Right cardiac atrium (tissue), 5 donors: ENCODE measurements around the gene NCBP1. TPM values are rescaled to one million over a fixed set of nuclear protein-coding genes. Genes with fewer than 3 reads are reported as not detected.

Source experiments
- ATAC-seq, 2 donors: fragments of 200-7000 bp; cut with Tn5 transposase; one replicate each; pipeline versions ENCODE4 v1.8.0 to v1.9.1; 2020; ENCODE audit warnings: moderate library complexity in 2 of 2, mild to moderate bottlenecking in 1 of 2
- DNase-seq, 3 donors: peaks; one replicate each; pipeline ENCODE4 v3.0.0-alpha.2; 2020
- H3K27ac ChIP-seq: one replicate; pipeline ENCODE4 v1.5.1; 2013; ENCODE audit warnings: mild to moderate bottlenecking, low read length, control low read depth, moderate library complexity
- H3K27me3 ChIP-seq: one replicate; pipeline ENCODE4 v1.6.1; 2013; ENCODE audit not compliant: control insufficient read depth, insufficient read depth
- H3K4me1 ChIP-seq: one replicate; pipeline ENCODE4 v1.6.1; 2013; ENCODE audit warnings: low read length; ENCODE audit not compliant: control insufficient read depth, insufficient read depth
- H3K4me3 ChIP-seq: one replicate; pipeline ENCODE4 v1.5.1; 2013; ENCODE audit warnings: low read length, control low read depth
- H3K9me3 ChIP-seq: one replicate; pipeline ENCODE4 v1.6.1; 2013; ENCODE audit warnings: low read length; ENCODE audit not compliant: control insufficient read depth
- WGBS: extraction: QIAGEN DNeasy Blood & Tissue Kit; methylation state at CpG from one replicate; pipeline ENCODE4 v1.1.7; 2013; 5-methylcytosine and 5-hydroxymethylcytosine counted together
- intact Hi-C, 4 donors: fragments of 100-400 bp; cut with DNase I; formaldehyde crosslinking; loops; one replicate each; pipeline versions ENCODE4 v1.11.0 to v1.14.0; 2022 to 2023
- polyA plus RNA-seq: library from polyadenylated mRNA; stranded (reverse); fragments of 200-250 nt; gene quantifications from one replicate; pipeline ENCODE4 v1.2.3, GENCODE V29; 2013
- total RNA-seq, 4 donors: library from RNA; stranded (reverse); fragmentation: NEBNext Ultra II Directional; extraction: Animal tissue kit (Norgen Biotek cat#: 25700); gene quantifications; one replicate each; pipeline ENCODE4 v1.2.1, GENCODE V29; 2021
- donor health status: healthy with polysubstance abuse.
- donor health status: DM: no; HTN: yes; CAD: no.
- donor health status: DM: no; HTN: no; CAD: no.
- donor health status: DM: no; HTN: yes; CAD: no; lungs with severe emphysema.
- donor health status: DM: yes; HTN: yes; CAD: no.

Gene NCBP1
- total and polyA plus RNA-seq, 5 donors: 10.3 to 27.7 (median 19.5) TPM

- Histone ChIP-seq H3K4me1 (peaks cover 3% of the 10 kb centered on the region), H3K27ac (no peak overlapping the region), H3K9me3 (no peaks in the 10 kb centered on the region), H3K27me3 (no peaks in the 10 kb centered on the region), H3K4me3 (no peak overlapping the region)
- no peak for ATAC-seq
- WGBS: 66% methylated on average over 3 of the region's 3 CpGs
- no peak for DNase-seq
- intact Hi-C loops: no loop called here
Measured at GRCh38 chr9:97638666-97639065, 5.0 kb downstream of the NCBP1 start.

DNA sequence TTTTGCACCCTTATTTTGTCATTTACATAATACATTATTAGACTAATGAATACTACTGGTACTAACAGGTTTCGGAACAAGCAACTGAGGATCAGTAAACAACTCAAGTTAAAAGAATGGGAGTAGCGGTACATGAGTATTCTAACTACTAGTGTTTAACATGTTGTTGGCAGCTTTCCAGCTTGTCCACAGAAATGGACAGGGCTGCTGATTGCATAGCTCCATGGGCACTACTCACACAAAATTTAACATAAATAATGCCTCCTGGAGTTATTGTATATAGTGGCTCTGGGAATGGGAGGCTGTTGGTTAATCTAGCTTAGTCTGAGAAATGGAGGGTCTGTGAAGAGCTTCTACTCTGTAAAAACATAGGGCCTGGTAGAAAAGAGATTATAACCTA lies 6.7 kb downstream of the NCBP1 start:
- Histone ChIP-seq H3K9me3 (no peaks in the 10 kb centered on the region), H3K27me3 (no peaks in the 10 kb centered on the region), H3K4me3 (no peak overlapping the region), H3K27ac (no peak overlapping the region), H3K4me1 (peaks cover 3% of the 10 kb centered on the region)
- 74% methylated on average over 2 of the region's 2 CpGs for WGBS
- intact Hi-C loops: no loop called here
- DNase-seq (no peak), ATAC-seq (no peak)

DNA sequence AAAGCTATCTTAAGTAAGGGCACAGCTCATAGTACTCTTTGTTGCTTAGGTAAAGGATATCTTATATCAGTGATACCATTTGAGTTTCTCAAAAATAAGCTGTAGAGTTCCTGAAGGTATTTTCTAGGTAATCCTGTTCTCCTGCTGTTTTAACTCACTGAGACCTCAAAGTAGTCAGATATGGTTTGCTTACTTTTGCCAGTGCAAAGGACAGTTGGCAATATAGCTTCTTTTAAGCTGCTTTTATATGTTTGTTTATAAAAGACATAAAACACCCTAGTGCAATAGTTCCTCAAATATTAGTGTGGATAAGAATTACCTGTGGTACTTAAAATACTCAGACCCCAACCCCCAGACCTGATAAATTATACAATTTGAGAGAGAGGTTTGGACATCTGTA lies 12.1 kb downstream of the NCBP1 start:
- no peaks in the 10 kb centered on the region for H3K4me1 ChIP-seq
- no peak for DNase-seq
- no peak overlapping the region for H3K4me3 ChIP-seq
- ATAC-seq: no peak
- no peak overlapping the region for H3K27ac ChIP-seq
- intact Hi-C loops: no loop called here
- H3K27me3 ChIP-seq: no peaks in the 10 kb centered on the region
- no peaks in the 10 kb centered on the region for H3K9me3 ChIP-seq

DNA sequence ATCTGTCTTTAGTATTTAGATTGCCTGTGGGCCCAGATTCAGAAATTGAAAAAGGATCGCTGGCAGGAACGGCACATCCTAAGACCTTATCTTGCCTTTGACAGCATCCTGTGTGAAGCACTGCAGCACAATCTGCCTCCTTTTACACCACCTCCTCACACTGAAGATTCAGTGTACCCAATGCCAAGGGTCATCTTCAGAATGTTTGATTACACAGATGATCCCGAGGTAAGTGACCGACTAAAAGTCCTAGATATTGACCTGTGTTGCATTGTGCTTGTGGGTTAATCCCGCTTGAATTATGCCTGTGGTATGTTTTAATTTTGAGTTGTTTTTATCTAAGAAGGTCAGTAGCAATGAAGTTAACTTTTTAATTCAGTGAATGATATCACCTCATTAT lies 14.4 kb downstream of the NCBP1 start:
- no peak for ATAC-seq
- 76% methylated on average over 5 of the region's 5 CpGs for WGBS
- intact Hi-C loops: no loop called here

DNA sequence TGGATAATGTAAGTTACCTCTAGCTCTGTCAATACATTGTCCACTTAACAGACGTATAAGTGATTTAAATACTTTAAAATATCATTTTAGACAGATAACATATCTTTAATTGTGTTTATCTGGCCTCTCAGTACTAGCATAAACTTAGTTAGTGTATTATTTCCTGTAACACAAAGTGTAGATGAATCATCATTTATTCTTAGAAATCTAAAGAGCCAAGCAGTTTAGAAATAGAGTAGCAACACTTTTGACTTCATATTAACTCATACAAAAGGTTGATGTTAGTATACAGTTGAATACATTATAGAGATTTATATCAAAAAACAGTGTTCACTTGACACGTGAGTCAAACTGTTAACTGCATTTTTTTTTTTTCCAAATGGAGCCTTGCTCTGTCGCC lies 18.0 kb downstream of the NCBP1 start:
- no peak overlapping the region for H3K27ac ChIP-seq
- ATAC-seq (no peak), DNase-seq (no peak)
- H3K4me1 ChIP-seq: no peaks in the 10 kb centered on the region
- H3K4me3 ChIP-seq: no peak overlapping the region
- intact Hi-C loops: no loop called here
- H3K9me3 ChIP-seq: no peaks in the 10 kb centered on the region
- no peaks in the 10 kb centered on the region for H3K27me3 ChIP-seq
- WGBS: 67% methylated on average over 3 of the region's 3 CpGs

More for the DNA sequence above, 14.4 kb downstream of the NCBP1 start:
- no peaks in the 10 kb centered on the region for H3K9me3 ChIP-seq
- H3K27ac ChIP-seq: no peak overlapping the region
- no peaks in the 10 kb centered on the region for H3K27me3 ChIP-seq
- H3K4me3 ChIP-seq: no peak overlapping the region
- DNase-seq: no peak
- H3K4me1 ChIP-seq: no peaks in the 10 kb centered on the region

DNA sequence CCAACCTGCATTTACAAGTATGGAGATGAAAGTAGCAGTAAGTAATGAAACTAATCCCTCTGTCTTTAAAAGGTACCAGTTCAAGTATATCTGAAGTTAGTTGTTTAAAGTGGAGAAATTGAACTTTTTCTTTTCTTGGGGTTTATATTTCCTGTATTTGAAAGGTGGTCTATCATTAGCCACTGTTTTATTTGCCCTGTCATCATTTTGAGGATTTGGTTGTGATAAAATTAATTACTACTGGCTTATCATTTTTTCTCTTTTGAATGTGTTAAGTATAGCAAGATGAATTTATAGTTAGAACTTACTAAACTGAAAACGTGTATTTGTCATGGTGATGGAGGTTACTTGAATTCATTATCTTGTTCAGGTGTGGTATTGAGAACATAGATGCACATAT lies 25.1 kb downstream of the NCBP1 start:
- no peak overlapping the region for H3K4me3 ChIP-seq
- no peak overlapping the region for H3K27ac ChIP-seq
- no peaks in the 10 kb centered on the region for H3K4me1 ChIP-seq
- 84% methylated on average over 1 of the region's 1 CpG for WGBS
- intact Hi-C loops: no loop called here
- no peaks in the 10 kb centered on the region for H3K27me3 ChIP-seq
- ATAC-seq (no peak), DNase-seq (no peak)
- H3K9me3 ChIP-seq: no peaks in the 10 kb centered on the region

DNA sequence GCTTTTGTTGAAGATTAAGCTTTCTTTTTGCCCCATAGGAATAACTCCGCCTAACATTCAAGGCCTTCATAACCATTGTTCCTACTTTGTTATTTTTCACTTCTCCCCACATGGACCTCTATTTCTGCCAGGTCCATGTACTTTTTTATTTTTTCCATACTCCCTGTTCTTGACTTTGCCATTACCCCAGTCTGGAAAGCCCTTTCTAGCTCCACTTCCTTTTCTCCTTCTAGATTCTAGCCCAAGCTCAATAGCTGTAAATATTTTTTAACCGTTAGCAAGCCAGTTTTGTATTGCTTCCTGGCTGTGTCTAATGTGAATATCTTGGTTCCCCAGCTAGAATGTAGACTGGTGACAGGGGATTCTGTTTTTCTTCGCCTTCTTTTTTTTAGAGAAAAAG lies 26.1 kb downstream of the NCBP1 start:
- Histone ChIP-seq H3K27me3 (no peaks in the 10 kb centered on the region), H3K4me3 (no peak overlapping the region), H3K9me3 (no peaks in the 10 kb centered on the region), H3K4me1 (no peaks in the 10 kb centered on the region), H3K27ac (no peak overlapping the region)
- DNase-seq (no peak), ATAC-seq (no peak)
- WGBS: 86% methylated on average over 3 of the region's 3 CpGs
- intact Hi-C loops: no loop called here

DNA sequence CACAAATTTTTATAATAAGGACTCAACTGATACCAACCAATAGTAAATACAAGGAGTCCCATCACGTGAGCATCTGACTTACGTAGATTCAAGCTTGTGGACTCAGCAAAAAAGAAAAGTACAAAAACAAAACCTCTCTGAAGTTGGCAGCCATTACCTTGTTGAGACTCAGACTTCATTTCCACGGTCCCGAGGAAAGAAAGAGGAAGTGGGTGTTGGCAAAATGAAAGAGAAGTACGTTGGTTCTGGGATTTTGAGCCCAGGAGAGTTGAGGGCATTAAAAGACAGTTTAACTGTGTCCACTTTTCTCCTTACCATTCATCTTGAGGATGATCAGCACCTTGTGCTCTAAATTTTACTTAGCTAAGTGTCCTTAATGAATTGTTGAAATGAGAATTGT lies 26.7 kb downstream of the NCBP1 start:
- peak in 1 of 2 donors; percentile 51 for ATAC-seq
- no peak overlapping the region for H3K27ac ChIP-seq
- 59% methylated on average over 5 of the region's 5 CpGs for WGBS

GRCh38 chr9:97660847-97661246 lies 27.2 kb downstream of the NCBP1 start:
- no peak for DNase-seq
- Histone ChIP-seq H3K4me3 (no peak overlapping the region), H3K4me1 (no peaks in the 10 kb centered on the region), H3K27me3 (no peaks in the 10 kb centered on the region), H3K27ac (no peak overlapping the region), H3K9me3 (no peaks in the 10 kb centered on the region)
- intact Hi-C loops: no loop called here
- ATAC-seq: no peak
- 89% methylated on average over 2 of the region's 2 CpGs for WGBS

More for the DNA sequence above, 26.7 kb downstream of the NCBP1 start:
- no peak for DNase-seq
- intact Hi-C loops: no loop called here
- no peak overlapping the region for H3K4me3 ChIP-seq
- no peaks in the 10 kb centered on the region for H3K9me3 ChIP-seq
- no peaks in the 10 kb centered on the region for H3K4me1 ChIP-seq
- H3K27me3 ChIP-seq: no peaks in the 10 kb centered on the region

DNA sequence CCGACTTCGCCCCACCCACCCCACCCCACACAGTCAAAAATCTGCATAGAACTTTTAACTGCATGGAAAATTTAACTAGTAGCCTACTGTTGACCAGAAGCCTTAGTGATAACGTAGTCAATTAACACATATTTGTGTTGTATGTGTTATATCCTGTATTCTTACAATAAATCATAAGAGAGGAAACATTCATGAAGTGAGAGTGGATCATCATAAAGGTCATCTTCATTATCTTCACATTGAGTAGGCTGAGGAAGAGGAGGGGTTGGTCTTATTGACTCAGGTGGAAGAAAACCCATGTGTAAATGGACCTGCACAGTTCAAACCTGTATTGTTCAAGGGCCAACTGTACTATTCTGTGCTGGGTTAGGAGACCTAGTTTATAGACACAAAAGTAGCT lies 32.1 kb downstream of the NCBP1 start:
- Histone ChIP-seq H3K4me1 (no peaks in the 10 kb centered on the region), H3K9me3 (no peaks in the 10 kb centered on the region), H3K4me3 (no peak overlapping the region), H3K27me3 (no peaks in the 10 kb centered on the region), H3K27ac (no peak overlapping the region)
- DNase-seq (no peak), ATAC-seq (no peak)
- 90% methylated on average over 3 of the region's 3 CpGs for WGBS
- intact Hi-C loops: no loop called here

- Histone ChIP-seq H3K27me3 (no peaks in the 10 kb centered on the region), H3K4me3 (no peak overlapping the region), H3K4me1 (no peaks in the 10 kb centered on the region), H3K27ac (no peak overlapping the region), H3K9me3 (no peaks in the 10 kb centered on the region)
- intact Hi-C loops: no loop called here
- no peak for DNase-seq
- ATAC-seq: no peak
- 71% methylated on average over 5 of the region's 5 CpGs for WGBS
Measured at GRCh38 chr9:97666907-97667686, 33.5 kb downstream of the NCBP1 start.

- H3K4me1 ChIP-seq: no peaks in the 10 kb centered on the region
- H3K27ac ChIP-seq: no peak overlapping the region
- DNase-seq (no peak), ATAC-seq (no peak)
- no peaks in the 10 kb centered on the region for H3K9me3 ChIP-seq
- WGBS: 94% methylated on average over 3 of the region's 3 CpGs
- H3K4me3 ChIP-seq: no peak overlapping the region
- intact Hi-C loops: no loop called here
- no peaks in the 10 kb centered on the region for H3K27me3 ChIP-seq
Measured at GRCh38 chr9:97668485-97668884, 34.9 kb downstream of the NCBP1 start.
